Measurements from ENCODE around the gene ENOX2. TPM values are rescaled to one million over a fixed set of nuclear protein-coding genes. Genes with fewer than 3 reads are reported as not detected.
A peak's percentile ranks its signal among the peaks of the same experiment; 100 is the strongest.
"Not testable (repeated sequence)": the region's sequence is repeated elsewhere in the genome, so short reads cannot be mapped to it uniquely, and the experiment has no call there.

The ENOX2 gene, protein sequence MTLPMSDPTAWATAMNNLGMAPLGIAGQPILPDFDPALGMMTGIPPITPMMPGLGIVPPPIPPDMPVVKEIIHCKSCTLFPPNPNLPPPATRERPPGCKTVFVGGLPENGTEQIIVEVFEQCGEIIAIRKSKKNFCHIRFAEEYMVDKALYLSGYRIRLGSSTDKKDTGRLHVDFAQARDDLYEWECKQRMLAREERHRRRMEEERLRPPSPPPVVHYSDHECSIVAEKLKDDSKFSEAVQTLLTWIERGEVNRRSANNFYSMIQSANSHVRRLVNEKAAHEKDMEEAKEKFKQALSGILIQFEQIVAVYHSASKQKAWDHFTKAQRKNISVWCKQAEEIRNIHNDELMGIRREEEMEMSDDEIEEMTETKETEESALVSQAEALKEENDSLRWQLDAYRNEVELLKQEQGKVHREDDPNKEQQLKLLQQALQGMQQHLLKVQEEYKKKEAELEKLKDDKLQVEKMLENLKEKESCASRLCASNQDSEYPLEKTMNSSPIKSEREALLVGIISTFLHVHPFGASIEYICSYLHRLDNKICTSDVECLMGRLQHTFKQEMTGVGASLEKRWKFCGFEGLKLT
- 13.3 and 15.0 TPM in 2 replicates for total RNA-seq (2014; rRNA removed; shearing (Covaris generic))

- Histone ChIP-seq H3K4me1 (peaks cover 3% of the 10 kb centered on the region; the same call in 1 of the 2 replicates), H3K36me3 (0 out of 2 replicates have a peak, but pooled peaks cover 2% of the 10 kb centered on the region)
Measured at GRCh38 chrX:130902783-130903613, at the start of gene ENOX2. Gene ENOX2 (minus strand): TSS chrX:130903209. CDS start chrX:130703216, 199,993 bp downstream.

DNA sequence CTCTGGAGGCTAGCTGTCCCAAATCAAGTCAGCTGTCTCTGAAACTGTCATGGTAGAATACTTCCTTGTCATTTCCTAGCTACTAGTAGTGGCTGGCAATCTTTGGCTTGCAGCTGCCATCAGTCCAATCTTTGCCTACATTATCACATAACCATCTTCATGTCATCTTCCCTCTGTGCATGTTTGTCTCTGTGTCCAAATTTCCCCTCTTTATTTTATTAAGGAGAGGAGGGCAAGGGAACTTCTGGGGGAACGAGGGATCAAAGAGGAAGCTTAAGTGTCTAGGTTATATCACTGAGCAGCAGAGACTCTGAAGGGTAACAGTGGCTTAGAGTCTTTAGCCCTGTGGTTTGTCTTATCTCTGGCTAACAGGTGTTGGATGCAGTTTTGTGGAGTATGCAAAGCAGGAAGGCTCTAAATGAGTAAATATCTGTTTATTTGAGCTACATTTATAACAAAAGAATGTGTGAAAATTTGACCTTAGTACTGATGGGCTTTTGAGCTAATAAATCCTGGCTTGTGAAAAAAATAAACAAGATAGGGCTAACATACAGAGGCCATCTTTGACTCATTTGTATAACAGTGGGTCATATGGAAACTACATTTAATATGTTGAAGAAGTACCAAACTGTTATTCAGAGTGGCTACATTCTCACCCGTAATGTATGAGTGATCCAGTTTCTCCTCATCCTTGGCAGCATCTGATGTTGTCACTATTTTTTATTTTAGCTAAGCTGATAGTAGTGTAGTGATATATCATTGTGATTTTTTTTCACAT, 49.4 kb upstream of the ENOX2 start:
- Histone ChIP-seq H3K4me3 (no peak overlapping the region), H3K9me3 (replicated peaks) (no peaks in the 10 kb centered on the region), H3K36me3 (no peaks in the 10 kb centered on the region), H3K4me1 (no peaks in the 10 kb centered on the region), H3K27me3 (no peaks in the 10 kb centered on the region), H3K27ac (no peak overlapping the region)
- peak in 1 of 2 experiments; percentile 9 for DNase-seq

More at GRCh38 chrX:130902783-130903613, at the start of gene ENOX2:
- peak within 1 kb of the TSS; percentile 99 for H3K4me3 ChIP-seq
- no peaks in the 10 kb centered on the region for H3K27me3 ChIP-seq
- DNase-seq: peak; percentile 94 to 95
- H3K9me3 ChIP-seq (replicated peaks): no peaks in the 10 kb centered on the region
- peak within 1 kb of the TSS; percentile 99 for H3K27ac ChIP-seq

DNA sequence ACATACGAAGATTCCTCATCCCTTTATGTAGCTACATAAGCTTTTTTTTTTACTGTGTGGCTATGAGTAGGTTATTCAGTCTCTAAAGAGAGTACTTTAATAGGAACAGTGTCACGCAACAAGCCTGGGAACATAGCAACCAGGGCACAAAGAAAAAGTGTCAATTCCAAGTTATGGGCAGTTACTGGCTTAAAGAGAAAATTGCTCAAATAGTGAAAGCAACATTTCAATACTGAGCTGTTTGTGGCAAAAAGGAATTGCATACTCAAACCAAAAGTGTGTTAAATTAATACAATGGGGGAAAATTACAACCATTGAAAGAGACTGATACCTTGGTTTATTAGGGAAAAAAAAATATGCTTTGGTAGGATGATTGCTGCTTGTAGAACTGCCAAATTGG, 41.2 kb upstream of the ENOX2 start:
- no peak for DNase-seq
- no peaks in the 10 kb centered on the region for H3K27me3 ChIP-seq
- no peaks in the 10 kb centered on the region for H3K36me3 ChIP-seq
- no peak overlapping the region for H3K4me3 ChIP-seq
- no peaks in the 10 kb centered on the region for H3K4me1 ChIP-seq
- no peaks in the 10 kb centered on the region for H3K9me3 ChIP-seq (replicated peaks)
- no peak overlapping the region for H3K27ac ChIP-seq

DNA sequence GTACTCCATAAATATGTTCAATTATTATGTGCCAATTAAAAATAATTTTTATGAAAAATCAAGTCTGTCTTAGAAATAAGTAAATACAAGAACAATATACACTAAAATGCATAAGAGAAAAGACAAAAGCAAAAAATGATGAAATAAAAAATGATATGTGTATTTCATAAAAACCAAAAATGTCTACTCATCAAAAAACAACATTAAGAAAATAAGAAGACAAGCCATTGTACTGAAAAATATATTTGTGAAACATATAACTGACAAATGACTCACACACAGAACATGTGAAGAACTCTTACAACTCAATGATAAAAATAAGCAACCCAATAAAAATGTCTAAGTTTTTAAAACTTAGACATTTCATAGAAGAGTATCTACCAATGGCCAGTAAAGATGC, 34.1 kb upstream of the ENOX2 start:
- Histone ChIP-seq H3K9me3 (replicated peaks) (no peaks in the 10 kb centered on the region), H3K4me3 (no peak overlapping the region), H3K27ac (no peak overlapping the region), H3K4me1 (no peaks in the 10 kb centered on the region), H3K36me3 (no peaks in the 10 kb centered on the region), H3K27me3 (no peaks in the 10 kb centered on the region)
- no peak for DNase-seq

DNA sequence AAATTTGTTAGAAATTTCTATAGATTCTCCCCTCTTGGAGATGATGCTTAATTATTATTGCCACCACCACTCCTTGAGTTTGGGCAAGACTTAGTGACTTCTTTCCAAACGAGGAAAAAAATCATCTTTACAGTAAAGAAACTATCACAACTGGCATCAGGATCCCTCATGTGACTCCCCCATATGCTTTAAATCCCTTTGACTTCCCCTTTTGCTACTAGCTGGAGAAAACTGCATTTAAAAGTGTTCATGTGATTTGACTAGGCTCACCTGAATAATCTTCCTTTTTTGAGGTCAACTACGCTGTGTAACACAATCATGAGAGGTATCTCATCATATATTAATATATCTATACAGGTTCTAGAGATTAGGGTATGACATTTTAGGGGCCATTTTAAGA, 30.3 kb upstream of the ENOX2 start:
- H3K4me1 ChIP-seq: no peaks in the 10 kb centered on the region
- no peak for DNase-seq
- H3K27ac ChIP-seq: no peak overlapping the region
- H3K9me3 ChIP-seq (replicated peaks): no peaks in the 10 kb centered on the region
- H3K27me3 ChIP-seq: no peaks in the 10 kb centered on the region
- no peaks in the 10 kb centered on the region for H3K36me3 ChIP-seq
- no peak overlapping the region for H3K4me3 ChIP-seq

- not testable (repeated sequence) for H3K9me3 ChIP-seq (replicated peaks); H3K4me1 ChIP-seq; H3K36me3 ChIP-seq; H3K27me3 ChIP-seq; H3K27ac ChIP-seq; DNase-seq; H3K4me3 ChIP-seq
Measured at GRCh38 chrX:130920405-130920804, 17.4 kb upstream of the ENOX2 start.

- not testable (repeated sequence) for H3K27me3 ChIP-seq; DNase-seq; H3K36me3 ChIP-seq; H3K4me1 ChIP-seq; H3K9me3 ChIP-seq (replicated peaks); H3K27ac ChIP-seq; H3K4me3 ChIP-seq
Measured at GRCh38 chrX:130919676-130920075, 16.7 kb upstream of the ENOX2 start.

- not testable (repeated sequence) for H3K36me3 ChIP-seq; H3K4me3 ChIP-seq; H3K9me3 ChIP-seq (replicated peaks); H3K4me1 ChIP-seq; DNase-seq; H3K27ac ChIP-seq; H3K27me3 ChIP-seq
Measured at GRCh38 chrX:130918498-130918897, 15.5 kb upstream of the ENOX2 start.

GRCh38 chrX:130916636-130917422, 13.8 kb upstream of the ENOX2 start:
- Histone ChIP-seq H3K36me3 (no peaks in the 10 kb centered on the region), H3K9me3 (replicated peaks) (no peaks in the 10 kb centered on the region), H3K4me1 (no peaks in the 10 kb centered on the region), H3K27me3 (no peaks in the 10 kb centered on the region), H3K4me3 (no peak overlapping the region), H3K27ac (no peak overlapping the region)
- peak; percentile 30 to 73 for DNase-seq

- no peak for DNase-seq
- no peaks in the 10 kb centered on the region for H3K27me3 ChIP-seq
- H3K4me3 ChIP-seq: no peak overlapping the region
- no peaks in the 10 kb centered on the region for H3K36me3 ChIP-seq
- no peaks in the 10 kb centered on the region for H3K4me1 ChIP-seq
- no peak overlapping the region for H3K27ac ChIP-seq
- no peaks in the 10 kb centered on the region for H3K9me3 ChIP-seq (replicated peaks)
Measured at GRCh38 chrX:130915302-130915701, 12.3 kb upstream of the ENOX2 start.

GRCh38 chrX:130909469-130910136, 6.6 kb upstream of the ENOX2 start:
- no peak overlapping the region for H3K27ac ChIP-seq
- no peaks in the 10 kb centered on the region for H3K27me3 ChIP-seq
- peak; percentile 18 to 64 for DNase-seq
- H3K4me1 ChIP-seq: peaks cover 5% of the 10 kb centered on the region; the same call in 1 of the 2 replicates
- no peaks in the 10 kb centered on the region for H3K9me3 ChIP-seq (replicated peaks)
- H3K4me3 ChIP-seq: no peak overlapping the region
- H3K36me3 ChIP-seq: no peaks in the 10 kb centered on the region

DNA sequence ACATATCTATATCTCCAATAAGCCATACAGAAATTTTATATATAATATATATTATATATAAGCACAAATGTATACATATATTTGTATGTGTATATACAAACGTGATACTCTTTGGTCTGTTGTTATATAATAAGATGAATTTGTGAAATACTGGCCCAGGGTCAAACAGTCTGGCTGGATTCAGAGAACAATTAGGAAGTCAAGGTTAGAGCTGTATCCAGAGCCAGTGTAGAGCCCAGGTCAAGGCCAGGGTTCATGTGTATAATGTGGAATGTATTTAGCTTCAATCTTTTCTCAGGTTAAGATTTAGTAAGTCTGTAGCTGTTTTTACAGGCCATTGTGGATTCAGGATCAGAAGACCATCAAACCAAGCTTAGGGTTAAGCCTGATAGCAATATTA, 3.8 kb upstream of the ENOX2 start:
- no peaks in the 10 kb centered on the region for H3K9me3 ChIP-seq (replicated peaks)
- H3K27ac ChIP-seq: no peak overlapping the region
- peaks cover 8% of the 10 kb centered on the region for H3K4me1 ChIP-seq
- no peak overlapping the region for H3K4me3 ChIP-seq
- no peaks in the 10 kb centered on the region for H3K27me3 ChIP-seq
- DNase-seq: no peak
- H3K36me3 ChIP-seq: 0 out of 2 replicates have a peak, but pooled peaks cover 2% of the 10 kb centered on the region

DNA sequence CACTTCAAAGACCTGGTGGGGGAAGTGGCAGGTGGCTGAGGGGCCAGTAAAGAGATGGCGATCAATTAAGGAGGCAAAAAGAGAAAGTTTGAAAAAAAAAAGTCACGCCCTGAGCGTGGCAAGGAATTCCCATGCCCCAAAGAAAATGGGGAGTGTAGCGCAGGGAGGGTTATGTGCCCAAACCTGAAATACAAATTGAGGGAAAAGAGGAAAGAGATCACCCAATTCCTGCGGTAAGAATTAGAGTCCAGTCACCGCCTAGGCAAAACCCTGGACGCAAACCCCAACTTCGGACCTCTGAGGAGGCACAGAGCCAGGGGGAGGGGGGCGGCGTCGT, 595 bp downstream of the ENOX2 start:
- H3K27ac ChIP-seq: peak overlapping the region; percentile 99
- H3K4me3 ChIP-seq: peak overlapping the region; percentile 99
- peaks cover 3% of the 10 kb centered on the region; the same call in 1 of the 2 replicates for H3K4me1 ChIP-seq
- no peak for DNase-seq
- H3K36me3 ChIP-seq: 0 out of 2 replicates have a peak, but pooled peaks cover 2% of the 10 kb centered on the region
- no peaks in the 10 kb centered on the region for H3K9me3 ChIP-seq (replicated peaks)
- no peaks in the 10 kb centered on the region for H3K27me3 ChIP-seq
